Endometrial microvascular endothelial cells (primary cell): ENCODE measurements around the gene STK10. TPM values are rescaled to one million over a fixed set of nuclear protein-coding genes. Genes with fewer than 3 reads are reported as not detected.

Source experiments
- in situ Hi-C: cut with HindIII; loops from 2 replicates; pipeline ENCODE4 v1.10.0; 2017; ENCODE audit warnings: low sequenced_read_pairs, low pct_unique_long_range_greater_than_20kb; ENCODE audit errors: inconsistent ontology term
- total RNA-seq: library from RNA; depleted of rRNA; stranded (reverse); fragments of >200 nt; gene quantifications from one replicate; pipeline ENCODE4 v1.2.3, GENCODE V29; 2015; ENCODE audit errors: inconsistent ontology term

STK10 gene
- total RNA-seq, 1 donor from 2014 or later: 26.4 TPM

GRCh38 chr5:172102218-172102870, 85.7 kb downstream of the STK10 start:
- in situ Hi-C loops: no loop called here

GRCh38 chr5:172101547-172102217, 86.3 kb downstream of the STK10 start:
- in situ Hi-C loops: no loop called here

DNA sequence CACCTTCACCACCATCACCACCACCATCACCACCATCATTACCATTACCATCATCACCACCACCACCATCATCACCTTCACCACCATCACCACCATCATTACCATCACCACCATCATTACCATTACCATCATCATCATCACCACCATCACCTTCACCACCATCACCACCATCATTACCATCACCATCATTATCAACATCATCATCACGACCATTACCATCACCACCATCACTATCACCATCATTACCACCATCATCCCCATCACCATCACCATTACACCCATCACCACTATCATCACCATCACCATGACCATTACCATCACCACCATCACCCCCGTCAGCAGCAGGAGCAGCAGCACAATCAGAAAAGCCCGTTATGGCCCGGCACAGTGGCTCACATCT, 89.1 kb downstream of the STK10 start:
- in situ Hi-C loops: loop anchor here (25.0 kb wide), 1 partner anchor 188 kb away; the partner anchor contains the start of gene UBTD2

- in situ Hi-C loops: loop anchor here (25.0 kb wide), 1 partner anchor 189 kb away; the partner anchor contains the start of gene UBTD2
These were observed 90.0 kb downstream of the STK10 start for GRCh38 chr5:172098046-172098445.

GRCh38 chr5:172097356-172097755, 90.7 kb downstream of the STK10 start:
- in situ Hi-C loops: loop anchor here (25.0 kb wide), 1 partner anchor 190 kb away; the partner anchor contains the start of gene UBTD2

GRCh38 chr5:172096207-172096940, 91.7 kb downstream of the STK10 start:
- in situ Hi-C loops: loop anchor here (25.0 kb wide), 1 partner anchor 191 kb away; the partner anchor contains the start of gene UBTD2

- in situ Hi-C loops: loop anchor here (25.0 kb wide), 1 partner anchor 192 kb away; the partner anchor contains the start of gene UBTD2
These were observed 92.4 kb downstream of the STK10 start for GRCh38 chr5:172095368-172096206.

DNA sequence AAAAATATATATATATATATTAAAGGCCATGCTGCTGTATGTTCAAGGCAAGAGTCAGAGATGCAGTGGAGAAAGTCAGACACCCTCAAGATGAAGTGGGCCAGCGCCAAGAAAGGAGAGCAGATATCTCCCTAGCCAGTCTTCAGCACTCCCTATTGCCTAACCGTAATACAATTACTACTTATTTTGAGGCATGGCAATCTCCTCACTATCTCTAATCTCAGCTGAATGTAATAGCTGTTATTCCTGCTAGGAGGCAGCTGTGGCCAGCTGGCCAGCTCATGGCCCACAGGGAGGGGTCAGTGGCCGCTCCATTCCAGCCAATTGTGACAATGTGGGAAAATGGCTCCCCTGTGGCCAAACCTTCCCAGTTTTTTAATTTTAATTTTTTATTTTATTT, 94.1 kb downstream of the STK10 start:
- in situ Hi-C loops: loop anchor here (25.0 kb wide), 1 partner anchor 193 kb away; the partner anchor contains the start of gene UBTD2

DNA sequence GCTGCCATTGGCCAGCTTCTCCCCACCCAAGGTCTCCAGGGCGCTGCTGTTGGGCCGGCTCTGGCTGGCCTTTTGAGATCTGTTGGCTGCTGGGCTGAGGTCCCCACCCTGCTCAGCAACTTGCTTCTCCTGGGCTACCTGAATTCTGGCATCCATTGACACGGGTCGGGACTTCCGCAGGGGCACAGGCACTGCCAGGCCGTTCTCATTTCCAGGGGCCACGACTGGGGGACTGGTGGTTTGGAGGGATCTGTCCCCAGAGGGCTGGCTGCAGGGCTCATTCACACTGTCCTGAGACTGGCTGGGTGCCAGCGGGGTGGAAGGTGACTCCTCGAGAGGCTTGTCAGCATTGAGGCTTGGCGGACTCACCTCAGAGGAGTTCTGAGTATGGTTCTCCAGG, 94.5 kb downstream of the STK10 start:
- in situ Hi-C loops: loop anchor here (25.0 kb wide), 1 partner anchor 194 kb away; the partner anchor contains the start of gene UBTD2

DNA sequence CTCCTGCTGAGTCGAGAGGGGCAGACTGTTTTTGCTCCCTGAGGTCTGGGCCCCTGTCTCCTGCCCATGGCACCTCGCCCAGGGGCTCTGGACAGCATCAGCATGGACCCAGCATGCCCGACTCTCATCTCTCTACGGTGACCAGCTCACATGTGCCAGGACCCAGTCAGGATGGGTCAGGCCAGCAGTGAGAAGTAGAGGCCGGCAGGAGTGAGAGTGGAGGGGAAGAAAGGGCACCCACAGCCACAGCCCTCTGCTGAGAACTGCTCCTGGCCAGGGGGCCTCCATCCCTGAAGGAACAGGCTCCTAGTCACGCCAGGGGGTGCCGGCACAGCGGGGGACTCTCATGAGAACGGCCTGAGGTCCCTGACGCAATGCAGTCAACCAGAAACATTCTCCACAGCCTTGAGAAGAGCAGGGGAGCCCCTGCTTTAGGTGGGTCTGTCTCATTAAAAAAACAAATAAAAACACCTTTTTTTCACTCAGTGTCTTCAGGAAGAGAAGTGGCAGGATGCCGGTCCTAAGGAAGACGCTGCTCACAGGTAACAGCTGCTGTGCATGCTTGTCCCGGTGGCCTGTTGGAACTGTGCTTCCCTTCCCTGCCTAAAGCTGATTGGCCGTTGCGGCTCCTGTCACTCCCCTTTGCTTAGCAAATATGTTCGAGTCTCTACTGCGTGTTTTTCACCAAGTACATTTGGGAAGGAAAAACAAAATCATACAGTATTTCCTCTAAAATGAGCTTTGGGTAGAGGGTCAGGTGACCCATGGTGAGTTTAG, 95.9 kb downstream of the STK10 start:
- in situ Hi-C loops: loop anchor here (25.0 kb wide), 1 partner anchor 195 kb away; the partner anchor contains the start of gene UBTD2

DNA sequence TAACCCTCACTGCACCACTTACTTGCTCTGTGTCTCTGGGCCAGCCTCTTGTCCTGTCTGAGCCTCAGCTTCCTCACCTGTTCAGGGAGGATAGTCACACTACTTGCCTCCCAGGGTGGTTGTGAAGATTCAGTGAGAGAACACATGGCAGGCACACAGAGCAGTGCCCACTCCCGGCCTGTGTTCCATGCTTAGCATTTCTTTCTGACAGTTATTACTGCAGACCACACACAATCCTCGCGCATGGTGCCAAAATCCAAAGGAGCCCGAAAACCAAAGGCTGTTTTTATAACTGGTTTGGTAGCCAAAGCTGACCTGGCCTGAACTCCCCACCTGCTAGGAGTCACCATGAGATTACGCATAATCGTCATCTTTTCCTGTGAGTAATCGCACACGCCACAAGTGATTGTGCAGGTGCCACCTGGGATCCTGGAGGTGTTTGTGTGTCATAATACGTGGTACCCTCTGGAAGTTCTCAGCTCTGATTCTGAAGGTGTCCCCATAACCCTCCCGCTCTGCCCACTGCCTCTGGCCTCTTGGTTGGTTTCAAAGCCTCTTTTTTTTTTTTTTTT, 97.0 kb downstream of the STK10 start:
- in situ Hi-C loops: loop anchor here (25.0 kb wide), 1 partner anchor 196 kb away; the partner anchor contains the start of gene UBTD2

DNA sequence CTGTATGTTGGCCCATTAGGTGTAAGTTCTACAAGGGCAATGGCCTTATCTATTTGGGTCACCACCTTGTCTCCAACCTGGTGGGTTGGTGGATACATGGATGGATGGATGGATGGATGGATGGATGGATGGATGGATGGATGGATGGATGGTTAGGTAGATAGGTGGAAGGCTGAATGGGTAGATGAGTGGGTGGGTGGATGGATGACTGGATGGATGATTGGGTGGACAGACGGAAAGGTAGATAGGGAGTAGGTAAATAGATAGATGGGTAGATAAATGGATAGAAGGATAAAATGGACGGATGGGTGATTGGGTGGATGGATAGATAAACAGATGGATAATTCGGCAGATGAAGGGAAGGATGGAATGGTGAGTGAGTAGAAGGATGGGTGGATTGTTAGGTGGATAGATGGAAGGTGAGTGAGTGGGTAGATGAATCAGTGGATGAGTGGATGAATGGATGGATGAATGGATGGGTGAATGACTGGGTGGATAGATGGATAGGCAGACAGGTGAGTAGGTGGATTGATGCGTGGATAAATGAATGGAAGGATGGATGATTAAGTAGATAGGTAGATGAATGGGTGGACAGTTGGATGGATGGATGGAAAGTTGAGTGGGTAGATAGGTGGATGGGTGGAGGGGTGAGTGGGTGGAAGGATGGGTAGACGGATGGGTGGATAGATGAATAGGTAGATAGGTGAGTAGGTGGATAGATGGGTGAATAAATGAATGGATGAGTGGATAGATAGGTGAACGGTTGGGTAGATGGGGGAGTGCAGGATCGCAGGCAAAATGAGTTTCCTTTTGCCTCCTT, 98.5 kb downstream of the STK10 start:
- in situ Hi-C loops: loop anchor here (25.0 kb wide), 1 partner anchor 198 kb away; the partner anchor contains the start of gene UBTD2

- in situ Hi-C loops: loop anchor here (25.0 kb wide), 1 partner anchor 198 kb away; the partner anchor contains the start of gene UBTD2
These were observed 99.2 kb downstream of the STK10 start for GRCh38 chr5:172088801-172089200.

DNA sequence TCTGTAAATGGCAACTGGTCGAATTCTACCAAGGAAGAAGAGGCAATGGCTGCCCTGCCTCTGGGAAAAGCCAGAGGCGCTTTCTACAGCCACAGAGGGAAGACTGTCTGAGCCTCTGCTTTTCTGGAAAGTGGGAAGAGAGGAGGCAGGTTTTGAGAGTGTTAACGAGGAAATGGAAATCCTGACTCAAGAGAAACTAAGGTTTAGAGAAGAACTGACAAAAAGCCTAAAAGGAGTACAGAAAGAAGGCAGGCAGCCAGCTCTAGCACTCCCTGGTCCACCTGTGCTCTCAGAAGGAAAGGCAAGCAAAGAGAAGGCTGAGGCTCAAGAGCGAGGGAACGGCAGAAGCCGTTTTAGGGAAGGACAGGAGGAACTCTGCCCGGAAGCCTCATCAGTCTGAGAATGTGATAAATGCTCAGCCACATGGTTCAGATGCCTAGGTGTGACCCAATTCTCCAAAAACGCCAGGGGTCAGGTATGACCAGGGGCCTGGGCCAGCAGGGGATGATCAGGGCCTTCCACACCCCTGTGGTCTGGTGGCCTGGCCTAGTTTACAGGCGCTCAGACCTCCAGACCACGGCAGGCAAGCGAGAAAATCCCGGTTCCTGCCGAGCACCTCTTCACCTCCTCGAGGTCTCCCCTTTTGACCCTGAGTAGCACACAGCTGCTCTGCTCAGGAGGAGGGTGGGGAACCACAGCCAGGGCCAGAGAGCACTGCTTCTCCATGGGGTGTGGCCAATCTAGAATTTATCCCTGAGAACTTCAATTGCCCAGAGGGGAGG, 101.6 kb downstream of the STK10 start:
- in situ Hi-C loops: loop anchor here (25.0 kb wide), 1 partner anchor 201 kb away; the partner anchor contains the start of gene UBTD2

GRCh38 chr5:172085738-172086137, 102.3 kb downstream of the STK10 start:
- in situ Hi-C loops: loop anchor here (25.0 kb wide), 1 partner anchor 202 kb away; the partner anchor contains the start of gene UBTD2
